ENCODE results near the gene HECTD4.

HECTD4 gene

DNA sequence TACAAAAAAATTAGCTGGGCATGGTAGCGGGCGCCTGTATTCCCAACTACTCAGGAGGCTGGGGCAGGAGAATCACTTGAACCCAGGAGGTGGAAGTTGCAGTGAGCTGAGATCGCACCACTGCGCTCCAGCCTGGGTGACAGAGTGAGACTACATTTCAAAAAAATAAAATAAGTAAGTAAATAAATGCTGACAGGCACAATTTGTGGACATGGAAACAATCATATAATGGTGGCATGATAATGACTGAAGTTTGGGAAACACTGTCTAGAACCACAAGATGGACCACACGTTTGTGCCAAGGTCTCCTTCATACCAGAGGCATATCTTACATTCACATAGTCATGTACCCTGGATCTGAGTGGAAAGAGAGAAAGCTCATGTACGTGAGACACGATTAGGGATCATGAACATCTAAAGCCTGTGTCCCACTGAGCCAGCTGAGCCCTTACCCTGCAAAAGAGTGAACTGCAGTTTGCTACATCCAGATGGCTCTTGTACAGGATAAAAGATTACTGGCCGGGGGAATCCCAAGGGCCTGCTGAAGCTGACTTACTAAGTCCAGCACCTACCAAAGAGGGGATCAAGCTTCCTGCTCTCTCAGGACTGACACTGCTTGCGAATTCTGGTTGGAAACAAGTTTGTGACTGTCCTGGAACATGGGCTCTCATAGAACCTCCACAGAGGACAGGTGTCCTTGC, 194.0 kb downstream of the HECTD4 start:
- Histone ChIP-seq H3K36me3 (ENCODE audit: control insufficient read depth, insufficient read depth, low read length) (no peaks in the 10 kb centered on the region), H3K9me3 (ENCODE audit: control insufficient read depth, low read length) (no peaks in the 10 kb centered on the region), H3K4me2 (ENCODE audit: low read length) (no peak overlapping the region)

DNA sequence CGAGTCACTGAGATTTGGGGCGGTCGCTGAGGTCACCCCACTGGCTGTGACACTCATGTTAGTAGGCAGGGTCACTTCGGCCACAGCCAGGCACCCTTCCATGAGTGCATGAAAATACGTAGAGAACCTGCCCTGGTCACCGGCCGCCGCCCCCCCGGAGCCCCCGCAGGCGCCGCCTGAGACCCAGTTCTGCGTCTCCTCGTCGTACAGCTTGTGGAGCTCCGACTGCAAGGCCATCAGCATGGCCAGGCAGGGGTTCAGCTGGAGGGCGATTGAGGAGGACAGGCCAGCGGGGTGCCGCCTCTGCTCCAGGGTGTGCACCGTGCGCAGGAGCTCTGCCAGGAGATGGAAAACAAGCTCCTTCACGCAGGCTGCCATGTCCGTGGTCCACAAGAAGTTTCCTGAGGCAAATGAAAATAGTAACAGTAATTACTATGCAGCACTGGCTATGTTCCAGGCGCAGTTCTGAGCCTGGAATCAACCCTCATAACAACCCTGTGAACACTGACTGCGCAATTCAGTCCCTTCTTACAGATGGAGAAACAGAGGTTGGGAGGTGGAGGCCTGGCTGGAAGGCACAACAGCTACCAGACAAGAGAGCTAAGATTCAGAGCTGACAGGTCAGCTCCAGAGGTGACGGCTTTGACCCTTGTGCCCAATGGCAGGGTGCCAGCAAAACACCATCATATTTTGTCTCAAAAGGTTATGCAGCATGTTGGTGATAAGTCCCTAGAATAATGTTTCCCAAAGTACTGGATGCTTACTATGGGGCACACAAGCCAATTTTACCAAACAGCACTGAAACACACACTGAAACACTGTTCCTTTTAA, 196.9 kb downstream of the HECTD4 start:
- H3K9me3 ChIP-seq (ENCODE audit: control insufficient read depth, low read length), result no peaks in the 10 kb centered on the region
- H3K27me3 ChIP-seq (ENCODE audit: control insufficient read depth, insufficient read depth, low read length), result no peaks in the 10 kb centered on the region
- no peak overlapping the region for H2AFZ ChIP-seq
- H3K4me3 ChIP-seq (ENCODE audit: low read depth, low read length), result no peak overlapping the region
- H3K4me2 ChIP-seq (ENCODE audit: low read length), result no peak overlapping the region
- TF ChIP-seq, protein P1, sequence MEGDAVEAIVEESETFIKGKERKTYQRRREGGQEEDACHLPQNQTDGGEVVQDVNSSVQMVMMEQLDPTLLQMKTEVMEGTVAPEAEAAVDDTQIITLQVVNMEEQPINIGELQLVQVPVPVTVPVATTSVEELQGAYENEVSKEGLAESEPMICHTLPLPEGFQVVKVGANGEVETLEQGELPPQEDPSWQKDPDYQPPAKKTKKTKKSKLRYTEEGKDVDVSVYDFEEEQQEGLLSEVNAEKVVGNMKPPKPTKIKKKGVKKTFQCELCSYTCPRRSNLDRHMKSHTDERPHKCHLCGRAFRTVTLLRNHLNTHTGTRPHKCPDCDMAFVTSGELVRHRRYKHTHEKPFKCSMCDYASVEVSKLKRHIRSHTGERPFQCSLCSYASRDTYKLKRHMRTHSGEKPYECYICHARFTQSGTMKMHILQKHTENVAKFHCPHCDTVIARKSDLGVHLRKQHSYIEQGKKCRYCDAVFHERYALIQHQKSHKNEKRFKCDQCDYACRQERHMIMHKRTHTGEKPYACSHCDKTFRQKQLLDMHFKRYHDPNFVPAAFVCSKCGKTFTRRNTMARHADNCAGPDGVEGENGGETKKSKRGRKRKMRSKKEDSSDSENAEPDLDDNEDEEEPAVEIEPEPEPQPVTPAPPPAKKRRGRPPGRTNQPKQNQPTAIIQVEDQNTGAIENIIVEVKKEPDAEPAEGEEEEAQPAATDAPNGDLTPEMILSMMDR (IDR thresholded peaks at IDR 0.05), result no peak
- H3K27ac ChIP-seq, result no peak overlapping the region
- no peaks in the 10 kb centered on the region for H3K36me3 ChIP-seq (ENCODE audit: control insufficient read depth, insufficient read depth, low read length)
- H3K9ac ChIP-seq, result no peak overlapping the region
- no peaks in the 10 kb centered on the region for H3K79me2 ChIP-seq
- no peaks in the 10 kb centered on the region for H3K4me1 ChIP-seq

More for the DNA sequence above, 194.0 kb downstream of the HECTD4 start:
- Histone ChIP-seq H3K4me3 (ENCODE audit: low read depth, low read length) (no peak overlapping the region), H3K79me2 (no peaks in the 10 kb centered on the region), H3K27me3 (ENCODE audit: control insufficient read depth, insufficient read depth, low read length) (no peaks in the 10 kb centered on the region), H3K4me1 (no peaks in the 10 kb centered on the region), H2AFZ (no peak overlapping the region), H3K9ac (no peak overlapping the region), H3K27ac (no peak overlapping the region)
- TF ChIP-seq, protein P1 (IDR thresholded peaks at IDR 0.05), result no peak

DNA sequence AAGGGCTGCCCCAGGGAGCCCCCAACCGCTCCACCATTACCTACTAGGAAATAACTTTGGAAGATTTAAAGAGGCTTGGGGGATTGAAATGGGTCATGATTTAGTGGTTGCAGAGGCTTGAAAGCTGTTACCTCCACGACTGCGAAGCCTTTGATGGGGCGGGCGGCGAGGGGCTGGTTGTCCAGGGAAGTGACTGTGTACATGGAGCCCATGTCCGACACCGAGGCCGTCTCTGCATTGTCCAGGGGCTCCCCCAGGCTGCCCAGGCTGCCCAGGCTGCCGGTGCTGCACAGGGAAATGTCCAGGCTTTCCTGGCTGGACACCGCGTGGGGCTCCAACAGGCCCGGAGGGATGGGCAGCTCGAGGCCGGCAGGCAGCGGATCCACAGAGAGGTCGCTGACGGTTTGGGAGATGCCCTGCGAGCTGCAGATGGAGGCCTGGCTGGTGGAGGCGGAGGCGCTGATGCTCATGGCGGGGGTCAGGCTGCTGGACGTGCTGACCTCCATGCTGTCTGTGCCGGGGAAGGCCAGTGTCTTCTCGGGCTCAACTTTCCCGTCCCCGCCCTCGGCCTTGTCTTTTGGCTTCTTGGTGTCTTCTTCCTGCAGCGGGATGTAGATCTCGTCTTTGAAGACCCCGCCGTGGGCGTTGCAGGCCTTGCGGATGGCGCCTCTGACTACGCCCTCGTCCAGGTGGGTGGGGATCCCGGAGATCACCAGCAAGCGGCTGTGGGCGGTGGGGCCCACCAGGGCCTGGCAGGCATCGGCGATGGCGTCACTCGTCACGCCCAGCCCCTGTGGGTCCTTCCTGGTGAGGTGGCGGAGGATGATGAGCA, 198.0 kb downstream of the HECTD4 start:
- no peak overlapping the region for H3K27ac ChIP-seq
- H3K9ac ChIP-seq, result no peak overlapping the region
- TF ChIP-seq, protein P1 (IDR thresholded peaks at IDR 0.05), result no peak
- no peak overlapping the region for H3K4me2 ChIP-seq (ENCODE audit: low read length)
- H3K36me3 ChIP-seq (ENCODE audit: control insufficient read depth, insufficient read depth, low read length), result no peaks in the 10 kb centered on the region
- no peaks in the 10 kb centered on the region for H3K79me2 ChIP-seq
- H3K27me3 ChIP-seq (ENCODE audit: control insufficient read depth, insufficient read depth, low read length), result no peaks in the 10 kb centered on the region
- no peaks in the 10 kb centered on the region for H3K4me1 ChIP-seq
- no peaks in the 10 kb centered on the region for H3K9me3 ChIP-seq (ENCODE audit: control insufficient read depth, low read length)
- H3K4me3 ChIP-seq (ENCODE audit: low read depth, low read length), result no peak overlapping the region
- no peak overlapping the region for H2AFZ ChIP-seq

DNA sequence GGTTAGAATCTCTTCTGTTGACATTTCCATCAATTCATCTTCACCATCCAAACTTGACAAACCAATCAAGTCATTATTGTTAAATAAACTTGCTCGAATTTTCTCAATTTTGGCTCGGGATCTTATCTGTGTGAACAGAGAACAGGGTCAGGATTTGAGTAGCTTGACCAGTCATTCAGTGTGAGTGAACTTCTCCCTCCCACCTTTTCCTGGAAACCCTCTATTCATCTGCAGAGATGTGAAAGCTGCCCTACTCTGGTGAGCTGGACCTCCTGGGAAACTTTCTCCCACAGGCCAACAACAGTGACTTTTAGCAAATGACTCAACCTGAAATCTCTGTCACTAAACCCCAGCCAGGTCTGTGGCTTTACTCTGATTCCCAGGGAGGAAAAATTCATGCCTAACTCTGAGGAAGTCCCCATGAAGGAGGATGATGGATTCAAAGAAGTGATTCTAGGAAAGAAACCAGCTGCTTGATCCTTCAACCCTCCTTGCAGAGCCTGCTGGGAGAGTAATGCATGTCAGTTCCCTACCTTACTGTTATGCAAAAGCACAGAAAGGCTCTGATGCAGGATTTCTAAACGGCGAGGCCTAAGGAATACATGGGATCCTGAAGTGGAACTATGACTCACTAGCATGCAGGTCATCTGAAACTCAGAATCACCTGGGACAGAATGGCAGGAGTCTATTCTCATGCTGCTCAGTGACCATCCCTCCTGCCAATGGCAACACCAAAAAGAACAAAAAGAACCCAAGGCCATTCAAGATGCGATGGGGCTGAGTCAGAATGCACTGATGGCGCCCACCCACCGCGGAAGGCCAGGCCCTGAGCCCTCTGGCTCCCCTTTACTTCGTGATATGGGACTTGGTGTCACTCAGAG, 198.8 kb downstream of the HECTD4 start:
- Histone ChIP-seq H3K36me3 (ENCODE audit: control insufficient read depth, insufficient read depth, low read length) (no peaks in the 10 kb centered on the region), H2AFZ (no peak overlapping the region), H3K4me3 (ENCODE audit: low read depth, low read length) (no peak overlapping the region), H3K27me3 (ENCODE audit: control insufficient read depth, insufficient read depth, low read length) (no peaks in the 10 kb centered on the region), H3K27ac (no peak overlapping the region), H3K4me1 (no peaks in the 10 kb centered on the region), H3K9ac (no peak overlapping the region), H3K4me2 (ENCODE audit: low read length) (no peak overlapping the region), H3K9me3 (ENCODE audit: control insufficient read depth, low read length) (no peaks in the 10 kb centered on the region), H3K79me2 (no peaks in the 10 kb centered on the region)
- TF ChIP-seq, protein P1 (IDR thresholded peaks at IDR 0.05), result no peak

Measured in parathyroid adenoma (tissue), 2 donors.